DMS153 treated with DMSO at 0.1 percent for 48 hours (cell line): ENCODE data around the gene POLD2.
A peak's percentile ranks its signal among the peaks of the same experiment; 100 is the strongest.

Experiments
- DNase-seq: peaks from one replicate; lab custom pipeline; 2025; ENCODE audit not compliant: unreplicated experiment; lab: John Stamatoyannopoulos, UW

The POLD2 gene

GRCh38 chr7:44114586-44115310 is 8.6 kb downstream of the POLD2 start:
- DNase-seq, result no peak

- DNase-seq, result no peak
Observed at GRCh38 chr7:44113764-44114354, 9.5 kb downstream of the POLD2 start.

GRCh38 chr7:44112997-44113763 is 10.2 kb downstream of the POLD2 start:
- no peak for DNase-seq

GRCh38 chr7:44112231-44112996 is 10.9 kb downstream of the POLD2 start:
- DNase-seq, result peak; percentile 26

- no peak for DNase-seq
Observed at GRCh38 chr7:44111761-44112160, 11.6 kb downstream of the POLD2 start.

- DNase-seq, result no peak
Observed at GRCh38 chr7:44110719-44111635, 12.4 kb downstream of the POLD2 start.

- DNase-seq, result no peak
Observed at GRCh38 chr7:44109991-44110390, 13.4 kb downstream of the POLD2 start.

- DNase-seq, result no peak
Observed at GRCh38 chr7:44108768-44109750, 14.3 kb downstream of the POLD2 start.

- DNase-seq, result no peak
Observed at GRCh38 chr7:44107961-44108767, 15.2 kb downstream of the POLD2 start.

- DNase-seq, result no peak
Observed at GRCh38 chr7:44107116-44107960, 16.0 kb downstream of the POLD2 start.

- no peak for DNase-seq
Observed at GRCh38 chr7:44106311-44107065, 16.9 kb downstream of the POLD2 start.

GRCh38 chr7:44105832-44106231 is 17.5 kb downstream of the POLD2 start:
- DNase-seq, result no peak

GRCh38 chr7:44104860-44105771 is 18.2 kb downstream of the POLD2 start:
- no peak for DNase-seq

GRCh38 chr7:44103923-44104859 is 19.2 kb downstream of the POLD2 start, which contains the start of gene AEBP1:
Gene AEBP1 (plus strand): TSS chr7:44104345. CDS start chr7:44104666, 321 bp downstream.
- no peak for DNase-seq
